Breast epithelium (tissue), 3 donors: ENCODE measurements around the gene CEP128.

Source experiments
- POLR2A ChIP-seq: fragments of 450-650 bp; IDR thresholded peaks from one replicate; pipeline ENCODE4 v1.6.1; 2016; ENCODE audit warnings: antibody characterized with exemption, mild to moderate bottlenecking, moderate library complexity
- POLR2AphosphoS5 ChIP-seq, 3 donors: sonication (generic); formaldehyde crosslinking; IDR thresholded peaks; one replicate each; pipeline ENCODE4 v1.6.1; 2017; ENCODE audit warnings: antibody characterized with exemption in 3 of 3
- TF ChIP-seq, protein P1 (sequence below), 3 donors: fragments of 450-650 bp; IDR thresholded peaks; one replicate each; pipeline ENCODE4 v1.5.1; 2016 to 2017; ENCODE audit warnings: antibody characterized with exemption in 3 of 3, mild to moderate bottlenecking in 3 of 3, moderate library complexity in 3 of 3

DNA sequence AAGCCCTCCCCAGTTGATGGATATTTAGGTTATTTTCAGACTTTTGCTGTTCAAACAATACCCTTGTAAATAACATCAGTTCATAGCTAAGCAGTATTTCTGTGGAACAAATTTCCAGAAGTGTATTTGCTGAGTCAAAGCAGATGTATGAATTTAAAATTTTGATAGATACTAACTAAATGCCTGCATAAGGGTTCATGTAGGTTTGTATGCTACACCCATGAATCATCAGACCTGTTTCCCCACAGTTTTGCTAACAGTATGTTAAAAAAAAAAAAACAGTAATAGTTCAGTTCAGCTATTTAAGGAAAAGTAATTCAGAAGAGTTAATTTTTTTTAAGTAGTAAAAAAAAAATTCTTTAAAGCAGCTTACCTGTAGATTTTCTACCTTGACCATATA, 494.1 kb downstream of the CEP128 start:
- TF ChIP-seq POLR2AphosphoS5 (IDR thresholded peaks at IDR 0.05) (no peak), POLR2A (no peak)
- TF ChIP-seq, protein P1, sequence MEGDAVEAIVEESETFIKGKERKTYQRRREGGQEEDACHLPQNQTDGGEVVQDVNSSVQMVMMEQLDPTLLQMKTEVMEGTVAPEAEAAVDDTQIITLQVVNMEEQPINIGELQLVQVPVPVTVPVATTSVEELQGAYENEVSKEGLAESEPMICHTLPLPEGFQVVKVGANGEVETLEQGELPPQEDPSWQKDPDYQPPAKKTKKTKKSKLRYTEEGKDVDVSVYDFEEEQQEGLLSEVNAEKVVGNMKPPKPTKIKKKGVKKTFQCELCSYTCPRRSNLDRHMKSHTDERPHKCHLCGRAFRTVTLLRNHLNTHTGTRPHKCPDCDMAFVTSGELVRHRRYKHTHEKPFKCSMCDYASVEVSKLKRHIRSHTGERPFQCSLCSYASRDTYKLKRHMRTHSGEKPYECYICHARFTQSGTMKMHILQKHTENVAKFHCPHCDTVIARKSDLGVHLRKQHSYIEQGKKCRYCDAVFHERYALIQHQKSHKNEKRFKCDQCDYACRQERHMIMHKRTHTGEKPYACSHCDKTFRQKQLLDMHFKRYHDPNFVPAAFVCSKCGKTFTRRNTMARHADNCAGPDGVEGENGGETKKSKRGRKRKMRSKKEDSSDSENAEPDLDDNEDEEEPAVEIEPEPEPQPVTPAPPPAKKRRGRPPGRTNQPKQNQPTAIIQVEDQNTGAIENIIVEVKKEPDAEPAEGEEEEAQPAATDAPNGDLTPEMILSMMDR (IDR thresholded peaks at IDR 0.05): no peak
